Prostate gland (tissue), 2 donors: ENCODE data around the gene USP8. TPM values are rescaled to one million over a fixed set of nuclear protein-coding genes. Genes with fewer than 3 reads are reported as not detected.
"Not testable (repeated sequence)": the region's sequence is repeated elsewhere in the genome, so short reads cannot be mapped to it uniquely, and the experiment has no call there.

Source experiments
- DNase-seq: peaks from one replicate; pipeline ENCODE4 v3.0.0-alpha.2; 2019; ENCODE audit warnings: low spot score
- H3K27ac ChIP-seq, 2 donors: fragments of 200-600 bp; sonication (generic); 2 replicates each; pipeline ENCODE4 v1.5.1; 2017 to 2019
- H3K27me3 ChIP-seq: fragments of 200-600 bp; sonication (generic); replicated peaks from 2 replicates; pipeline ENCODE4 v1.5.1; 2019; ENCODE audit not compliant: insufficient read depth
- H3K36me3 ChIP-seq, 2 donors: fragments of 200-600 bp; sonication (generic); 1 replicate in 1 of 2; 2 replicates in 1 of 2; pipeline versions ENCODE4 v1.5.1 to v1.8.1; 2017 to 2019
- H3K4me1 ChIP-seq: fragments of 200-600 bp; sonication (generic); replicated peaks from 2 replicates; pipeline ENCODE4 v1.5.1; 2019
- H3K4me3 ChIP-seq, 2 donors: fragments of 200-600 bp; sonication (generic); 2 replicates each; pipeline ENCODE4 v1.5.1; 2017 to 2019
- H3K9me3 ChIP-seq: fragments of 200-600 bp; sonication (generic); 2 replicates; pipeline ENCODE4 v1.5.1; 2017
- POLR2A ChIP-seq: fragments of 450-650 bp; IDR thresholded peaks from one replicate; pipeline ENCODE4 v1.6.1; 2016; ENCODE audit warnings: antibody characterized with exemption, mild to moderate bottlenecking
- POLR2AphosphoS5 ChIP-seq: sonication (generic); formaldehyde crosslinking; IDR thresholded peaks from one replicate; pipeline ENCODE4 v1.6.1; 2017; ENCODE audit warnings: antibody characterized with exemption
- WGBS: methylation state at CpG from one replicate; pipeline ENCODE4 v1.1.5; 2018; 5-methylcytosine and 5-hydroxymethylcytosine counted together
- intact Hi-C: fragments of 100-400 bp; cut with DNase I; formaldehyde crosslinking; loops from one replicate; pipeline ENCODE4 v1.14.2; 2022
- total RNA-seq, 2 donors: library from RNA; depleted of rRNA; stranded (reverse); fragments of >200 nt; gene quantifications; one replicate each; pipeline ENCODE4 v1.1.0, GENCODE V29; 2016
- TF ChIP-seq, protein P1 (sequence below), 4 experiments: fragments of 200-600 bp in 2 of 4; fragments of 450-650 bp in 2 of 4; sonication (generic) in 2 of 4; IDR thresholded peaks; 1 replicate in 3 of 4; 2 replicates in 1 of 4; pipeline ENCODE4 v1.5.1; 2016 to 2019; ENCODE audit warnings: antibody characterized with exemption in 4 of 4, mild to moderate bottlenecking in 2 of 4, moderate library complexity in 2 of 4

USP8 gene
- total RNA-seq, 2 donors from 2014 or later = 56.3 to 80.5 TPM

DNA sequence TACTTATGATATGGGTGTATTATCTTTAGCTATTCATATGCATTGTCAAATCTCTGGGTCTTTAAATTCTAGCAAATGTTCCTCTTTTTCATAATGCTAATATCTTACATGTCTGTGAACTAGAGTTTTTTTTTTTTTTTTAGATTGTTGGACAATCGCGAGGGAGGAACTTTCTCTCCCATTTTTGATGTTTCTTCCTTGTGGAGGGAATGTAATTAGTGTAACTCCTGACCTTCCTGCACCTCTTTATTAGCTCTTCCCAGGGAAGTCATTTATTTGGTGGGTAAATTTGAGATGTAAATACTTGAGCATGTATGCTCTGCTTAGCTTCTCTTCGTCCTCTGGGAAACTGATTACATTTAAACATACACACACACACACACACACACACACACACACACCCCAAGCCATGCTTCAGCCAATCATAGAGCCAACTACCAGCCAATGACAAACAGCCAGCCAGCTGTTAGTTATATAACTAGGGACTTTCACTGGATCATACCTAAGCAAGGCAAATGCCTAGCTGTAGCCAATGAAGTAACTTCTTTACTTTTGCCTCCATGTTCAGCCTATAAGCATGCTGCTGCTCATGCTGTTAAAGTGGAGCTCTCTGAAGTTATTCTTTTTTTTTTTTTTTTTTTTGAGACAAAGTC, 8.3 kb upstream of the USP8 start:
- Histone ChIP-seq H3K27ac (no peak overlapping the region), H3K9me3 (no peaks in the 10 kb centered on the region), H3K4me1 (no peaks in the 10 kb centered on the region), H3K27me3 (no peaks in the 10 kb centered on the region), H3K36me3 (no peaks in the 10 kb centered on the region), H3K4me3 (no peak overlapping the region)
- WGBS = 65% methylated on average over 3 of the region's 3 CpGs
- TF ChIP-seq POLR2A (no peak), POLR2AphosphoS5 (no peak)
- TF ChIP-seq, protein P1, sequence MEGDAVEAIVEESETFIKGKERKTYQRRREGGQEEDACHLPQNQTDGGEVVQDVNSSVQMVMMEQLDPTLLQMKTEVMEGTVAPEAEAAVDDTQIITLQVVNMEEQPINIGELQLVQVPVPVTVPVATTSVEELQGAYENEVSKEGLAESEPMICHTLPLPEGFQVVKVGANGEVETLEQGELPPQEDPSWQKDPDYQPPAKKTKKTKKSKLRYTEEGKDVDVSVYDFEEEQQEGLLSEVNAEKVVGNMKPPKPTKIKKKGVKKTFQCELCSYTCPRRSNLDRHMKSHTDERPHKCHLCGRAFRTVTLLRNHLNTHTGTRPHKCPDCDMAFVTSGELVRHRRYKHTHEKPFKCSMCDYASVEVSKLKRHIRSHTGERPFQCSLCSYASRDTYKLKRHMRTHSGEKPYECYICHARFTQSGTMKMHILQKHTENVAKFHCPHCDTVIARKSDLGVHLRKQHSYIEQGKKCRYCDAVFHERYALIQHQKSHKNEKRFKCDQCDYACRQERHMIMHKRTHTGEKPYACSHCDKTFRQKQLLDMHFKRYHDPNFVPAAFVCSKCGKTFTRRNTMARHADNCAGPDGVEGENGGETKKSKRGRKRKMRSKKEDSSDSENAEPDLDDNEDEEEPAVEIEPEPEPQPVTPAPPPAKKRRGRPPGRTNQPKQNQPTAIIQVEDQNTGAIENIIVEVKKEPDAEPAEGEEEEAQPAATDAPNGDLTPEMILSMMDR (IDR thresholded peaks at IDR 0.05) = no peak
- intact Hi-C loops = no loop called here
- DNase-seq = no peak

- H3K4me1 ChIP-seq = no peaks in the 10 kb centered on the region
- no peaks in the 10 kb centered on the region for H3K9me3 ChIP-seq
- no peaks in the 10 kb centered on the region for H3K36me3 ChIP-seq
- TF ChIP-seq POLR2A (no peak), POLR2AphosphoS5 (no peak)
- TF ChIP-seq, protein P1 (IDR thresholded peaks at IDR 0.05) = no peak
- no peak overlapping the region for H3K4me3 ChIP-seq
- DNase-seq = no peak
- intact Hi-C loops = no loop called here
- WGBS = 78% methylated on average over 1 of the region's 1 CpG
- H3K27me3 ChIP-seq = no peaks in the 10 kb centered on the region
- no peak overlapping the region for H3K27ac ChIP-seq
Observed at GRCh38 chr15:50416890-50417289, 7.3 kb upstream of the USP8 start.

DNA sequence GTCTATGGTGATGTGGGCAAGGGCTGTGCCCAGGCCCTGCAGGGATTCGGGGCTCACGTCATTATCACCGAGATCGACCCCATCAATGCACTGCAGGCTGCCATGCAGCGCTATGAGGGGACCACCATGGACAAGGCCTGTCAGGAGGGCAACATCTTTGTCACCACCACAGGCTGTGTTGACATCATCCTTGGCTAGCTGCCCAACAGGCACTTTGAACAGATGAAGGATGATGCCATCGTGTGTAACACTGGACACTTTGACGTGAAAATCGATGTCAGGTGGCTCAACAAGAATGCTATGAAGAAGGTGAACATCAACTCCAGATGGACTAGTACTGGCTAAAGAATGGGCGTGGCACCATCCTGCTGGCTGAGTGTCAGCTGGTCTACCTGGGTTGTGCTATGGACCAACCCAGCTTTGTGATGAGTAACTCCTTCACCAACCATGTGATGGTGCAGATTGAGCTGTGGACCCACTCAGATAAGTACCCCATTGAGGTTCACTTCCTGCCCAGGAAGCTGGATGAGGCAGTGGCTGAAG, 6.1 kb upstream of the USP8 start:
- Histone ChIP-seq H3K4me3 (no peak overlapping the region), H3K27me3 (no peaks in the 10 kb centered on the region), H3K9me3 (no peaks in the 10 kb centered on the region), H3K36me3 (no peaks in the 10 kb centered on the region), H3K4me1 (no peaks in the 10 kb centered on the region), H3K27ac (no peak overlapping the region)
- TF ChIP-seq POLR2AphosphoS5 = no peak
- TF ChIP-seq POLR2A = no peak
- TF ChIP-seq, protein P1 (IDR thresholded peaks at IDR 0.05) = no peak
- no peak for DNase-seq
- intact Hi-C loops = no loop called here
- 92% methylated on average over 9 of the region's 9 CpGs for WGBS

- intact Hi-C loops = loop anchor here (10.0 kb wide), 1 partner anchor 70 kb away; the partner anchor contains the start of gene GABPB1
- no peak for TF ChIP-seq POLR2AphosphoS5
- TF ChIP-seq, protein P1 (IDR thresholded peaks at IDR 0.05) = no peak
- H3K4me1 ChIP-seq = peaks cover 4% of the 10 kb centered on the region
Observed at GRCh38 chr15:50425219-50425618, 1.0 kb downstream of the USP8 start.

GRCh38 chr15:50425678-50426246, 1.6 kb downstream of the USP8 start:
- peak overlapping the region; percentile 61 to 74 for H3K4me3 ChIP-seq
- not testable (repeated sequence) for H3K4me1 ChIP-seq, H3K36me3 ChIP-seq, H3K9me3 ChIP-seq, H3K27me3 ChIP-seq, H3K27ac ChIP-seq, DNase-seq
- intact Hi-C loops = loop anchor here (10.0 kb wide), 1 partner anchor 71 kb away; the partner anchor contains the start of gene GABPB1
- 88% methylated on average over 17 of the region's 17 CpGs for WGBS

More at GRCh38 chr15:50425219-50425618, 1.0 kb downstream of the USP8 start:
- no peaks in the 10 kb centered on the region for H3K9me3 ChIP-seq
- H3K27me3 ChIP-seq = no peaks in the 10 kb centered on the region
- DNase-seq = no peak
- H3K4me3 ChIP-seq = peak overlapping the region; percentile 61 to 74
- 12% methylated on average over 5 of the region's 5 CpGs for WGBS
- no peaks in the 10 kb centered on the region for H3K36me3 ChIP-seq
- H3K27ac ChIP-seq = peak overlapping the region; percentile 90
